ENCODE data around the gene ENTPD3. TPM values are rescaled to one million over a fixed set of nuclear protein-coding genes. Genes with fewer than 3 reads are reported as not detected.

Gene ENTPD3
- total RNA-seq, 2 donors from 2014 or later = 0.22 to 2.3 TPM

- no peaks in the 10 kb centered on the region for H3K4me1 ChIP-seq
- H3K27me3 ChIP-seq = no peaks in the 10 kb centered on the region
- no peaks in the 10 kb centered on the region for H3K9me3 ChIP-seq
- H3K27ac ChIP-seq = no peak overlapping the region
- no peak for DNase-seq
- H3K36me3 ChIP-seq = no peaks in the 10 kb centered on the region
- intact Hi-C loops (cut with DNase I) = no loop called here
- no peak for TF ChIP-seq CTCF (IDR thresholded peaks at IDR 0.05)
- no peak overlapping the region for H3K9ac ChIP-seq (ENCODE audit: low read depth in 2 of 2, low read length in 2 of 2)
- no peak overlapping the region for H3K4me3 ChIP-seq
Observed at GRCh38 chr3:40445880-40446279, 58.9 kb downstream of the ENTPD3 start.

GRCh38 chr3:40450438-40450837 lies 63.5 kb downstream of the ENTPD3 start:
- TF ChIP-seq CTCF (IDR thresholded peaks at IDR 0.05) = no peak
- H3K27ac ChIP-seq = no peak overlapping the region
- no peaks in the 10 kb centered on the region for H3K36me3 ChIP-seq
- DNase-seq = no peak
- H3K9me3 ChIP-seq = no peaks in the 10 kb centered on the region
- intact Hi-C loops (cut with DNase I) = loop anchor here (10.0 kb wide), 1 partner anchor 74 kb away; the partner anchor contains the start of gene ZNF621
- no peak overlapping the region for H3K4me3 ChIP-seq
- H3K27me3 ChIP-seq = no peaks in the 10 kb centered on the region
- H3K4me1 ChIP-seq = no peaks in the 10 kb centered on the region
- no peak overlapping the region for H3K9ac ChIP-seq (ENCODE audit: low read depth in 2 of 2, low read length in 2 of 2)

GRCh38 chr3:40451551-40451950 lies 64.6 kb downstream of the ENTPD3 start:
- intact Hi-C loops (cut with DNase I) = loop anchor here (10.0 kb wide), 1 partner anchor 73 kb away; the partner anchor contains the start of gene ZNF621
- no peak for TF ChIP-seq CTCF (IDR thresholded peaks at IDR 0.05)
- no peak for DNase-seq
- no peak overlapping the region for H3K4me3 ChIP-seq
- H3K4me1 ChIP-seq = peaks cover 4% of the 10 kb centered on the region
- H3K27me3 ChIP-seq = no peaks in the 10 kb centered on the region
- H3K9me3 ChIP-seq = no peaks in the 10 kb centered on the region
- no peak overlapping the region for H3K9ac ChIP-seq (ENCODE audit: low read depth in 2 of 2, low read length in 2 of 2)
- H3K36me3 ChIP-seq = no peaks in the 10 kb centered on the region
- H3K27ac ChIP-seq = no peak overlapping the region

GRCh38 chr3:40452057-40452456 lies 65.1 kb downstream of the ENTPD3 start:
- Histone ChIP-seq H3K36me3 (no peaks in the 10 kb centered on the region), H3K9me3 (no peaks in the 10 kb centered on the region), H3K27me3 (no peaks in the 10 kb centered on the region), H3K4me3 (peak overlapping the region; percentile 58), H3K4me1 (peaks cover 5% of the 10 kb centered on the region), H3K9ac (ENCODE audit: low read depth in 2 of 2, low read length in 2 of 2) (peak overlapping the region in 1 of 2 donors; percentile 87), H3K27ac (no peak overlapping the region)
- no peak for DNase-seq
- no peak for TF ChIP-seq CTCF (IDR thresholded peaks at IDR 0.05)
- intact Hi-C loops (cut with DNase I) = loop anchor here (10.0 kb wide), 1 partner anchor 73 kb away; the partner anchor contains the start of gene ZNF621

- Histone ChIP-seq H3K27ac (peak overlapping the region; percentile 89), H3K9me3 (no peaks in the 10 kb centered on the region), H3K27me3 (no peaks in the 10 kb centered on the region), H3K9ac (ENCODE audit: low read depth in 2 of 2, low read length in 2 of 2) (peak overlapping the region; percentile 87 to 91), H3K4me1 (peaks cover 5% of the 10 kb centered on the region), H3K36me3 (no peaks in the 10 kb centered on the region), H3K4me3 (peak overlapping the region; percentile 58)
- TF ChIP-seq CTCF (IDR thresholded peaks at IDR 0.05) = no peak
- intact Hi-C loops (cut with DNase I) = loop anchor here (10.0 kb wide), 1 partner anchor 72 kb away; the partner anchor contains the start of gene ZNF621
- DNase-seq = no peak
Observed at GRCh38 chr3:40452562-40452875, 65.5 kb downstream of the ENTPD3 start.
